PFSK-1 (cell line): ENCODE measurements around the gene PTGDR2.

Source experiments
- POLR2AphosphoS5 ChIP-seq: IDR thresholded peaks from 2 replicates; pipeline ENCODE4 v1.6.1; 2012; ENCODE audit warnings: low read depth, mild to moderate bottlenecking, control low read depth, low read length, moderate library complexity
- TAF1 ChIP-seq: IDR thresholded peaks from 2 replicates; pipeline ENCODE4 v1.6.1; 2012; ENCODE audit warnings: low read length, control low read depth, borderline replicate concordance; ENCODE audit not compliant: insufficient read depth

DNA sequence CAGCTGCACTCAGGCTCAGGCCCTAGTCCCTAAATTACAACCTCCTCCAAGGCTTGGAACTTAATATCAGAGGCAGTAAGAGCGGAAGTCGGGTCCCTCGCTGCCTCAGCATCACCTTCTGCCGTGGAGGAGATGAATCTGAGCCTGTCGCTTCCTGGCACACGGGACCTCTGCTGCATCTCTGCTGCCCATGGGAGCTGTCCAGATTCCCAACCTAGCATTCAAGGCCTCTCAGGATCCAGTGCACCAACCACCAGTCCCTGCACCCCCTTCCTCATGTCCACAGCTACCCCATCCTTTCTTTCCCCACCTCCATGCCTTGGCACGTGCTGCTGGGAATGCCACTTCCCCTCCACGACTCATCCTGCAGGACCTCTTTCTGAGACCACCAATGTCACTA lies 2.5 kb upstream of the PTGDR2 start:
- TF ChIP-seq TAF1 (no peak), POLR2AphosphoS5 (no peak)
